GM18508 (cell line): ENCODE measurements around the gene RTTN.

Experiments
- ATAC-seq: cut with Tn5 transposase; IDR thresholded peaks from one replicate; pipeline ENCODE4 v1.9.1; 2021; ENCODE audit warnings: moderate number of reproducible peaks; ENCODE audit not compliant: insufficient read depth, unreplicated experiment

The RTTN gene

DNA sequence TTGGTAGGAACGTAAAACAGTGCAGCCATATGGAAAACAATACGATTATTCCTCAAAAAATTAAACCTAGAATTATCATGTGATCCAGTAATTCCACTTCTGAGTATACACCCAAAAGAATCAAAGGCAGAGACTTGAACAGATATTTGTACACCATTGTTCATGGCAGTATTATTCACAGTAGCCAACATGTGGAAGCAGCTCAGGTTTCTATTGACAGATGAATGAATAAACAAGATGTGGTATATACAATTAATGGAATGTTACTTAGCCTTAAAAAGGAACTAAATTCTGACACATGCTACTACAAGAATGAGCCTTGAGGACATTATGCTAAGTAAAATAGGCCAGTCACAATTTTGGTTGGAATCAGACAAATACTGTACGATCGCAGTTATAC lies 14.2 kb upstream of the RTTN start:
- ATAC-seq: no peak

DNA sequence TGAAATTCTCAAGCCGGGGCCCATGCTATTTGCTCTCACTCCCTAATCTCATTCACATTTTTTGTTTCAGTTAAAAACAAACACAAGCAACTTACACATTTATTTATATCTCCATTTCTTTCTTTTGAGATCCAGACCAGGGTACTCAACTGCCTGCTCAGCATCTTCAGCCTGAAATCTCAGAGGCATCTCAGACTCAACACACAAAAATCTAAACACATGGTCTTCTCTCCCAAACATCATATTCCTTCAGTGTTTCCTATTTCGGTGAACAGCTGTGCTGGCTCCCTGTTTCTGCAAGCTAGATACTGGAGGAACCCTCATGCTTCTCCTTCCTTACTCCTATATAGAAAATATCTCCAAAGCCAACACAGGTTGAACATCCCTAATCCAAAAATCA lies 11.3 kb upstream of the RTTN start:
- no peak for ATAC-seq

DNA sequence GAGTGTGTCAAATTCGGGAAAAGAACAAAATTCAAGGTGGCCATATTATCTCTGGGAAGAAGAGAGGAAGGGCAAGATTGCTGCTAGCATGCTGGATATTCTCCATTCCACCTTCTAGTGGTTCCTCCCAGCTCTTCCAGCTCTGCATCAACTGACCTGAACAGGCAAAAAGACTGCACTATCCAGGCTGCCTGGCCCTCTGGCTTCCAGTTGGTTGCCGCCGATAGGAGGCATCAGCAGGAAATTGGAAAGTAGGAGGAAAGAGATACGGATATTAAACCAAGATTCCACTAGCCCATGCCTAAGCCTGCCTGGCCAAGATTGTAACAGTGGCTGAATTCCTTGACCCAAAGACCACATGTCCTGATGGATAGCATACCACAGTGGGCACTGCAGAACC lies 1.7 kb upstream of the RTTN start:
- no peak for ATAC-seq

DNA sequence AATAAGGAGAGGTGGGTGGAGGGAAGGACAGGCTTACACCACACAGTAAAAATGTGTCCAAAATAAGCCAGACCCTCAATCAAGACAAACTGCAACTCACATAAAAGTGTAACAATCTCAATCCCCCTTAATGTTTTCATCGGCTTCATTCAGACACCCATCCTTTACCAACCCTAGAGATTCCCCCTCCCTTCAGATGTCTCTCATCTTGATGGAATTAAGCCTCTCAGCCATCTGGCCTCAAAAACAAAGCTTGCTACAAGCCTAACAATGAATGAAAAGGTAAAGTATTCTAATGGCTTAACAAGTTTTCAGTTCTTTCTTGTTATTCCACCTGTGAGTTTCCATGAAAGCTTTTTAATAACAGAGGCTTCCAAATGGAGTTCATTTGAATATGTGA lies 5.2 kb downstream of the RTTN start:
- no peak for ATAC-seq

DNA sequence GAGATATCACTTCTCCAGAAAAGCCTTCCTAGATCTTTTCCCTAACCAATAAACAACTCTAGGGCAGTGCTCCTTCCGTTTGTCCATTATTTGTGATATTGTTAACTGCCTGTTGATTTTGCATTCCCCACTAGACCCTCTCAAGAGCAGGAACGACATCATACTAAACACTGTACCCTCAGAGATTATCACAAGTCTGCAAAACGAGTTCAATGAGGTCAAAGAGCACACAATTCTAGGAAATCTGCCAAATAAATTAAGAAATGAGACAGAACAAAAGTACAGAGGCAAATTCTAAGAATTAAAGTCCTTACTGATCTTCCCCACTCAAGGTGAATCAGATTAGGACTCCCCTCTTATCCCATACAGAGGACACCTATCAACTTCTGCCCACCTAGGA lies 7.6 kb downstream of the RTTN start:
- no peak for ATAC-seq

DNA sequence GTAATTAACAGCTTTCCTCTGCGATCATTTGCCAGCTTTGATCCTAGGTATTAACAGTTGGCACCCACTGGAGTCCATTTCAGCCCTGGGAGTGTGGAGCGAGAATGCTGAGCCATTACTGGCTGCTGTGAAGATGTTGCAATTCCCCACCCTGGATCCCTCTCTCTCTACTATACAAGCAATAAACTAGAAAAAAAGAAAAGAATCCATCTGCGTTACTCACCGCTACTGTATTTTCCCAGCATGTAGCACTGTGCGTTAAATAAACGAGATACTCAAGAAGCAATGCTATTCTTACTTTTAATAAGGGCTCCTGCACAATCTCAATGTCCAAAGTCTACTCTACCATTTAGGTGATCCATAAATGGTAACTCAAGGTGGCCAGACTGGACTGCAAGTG lies 8.5 kb downstream of the RTTN start:
- no peak for ATAC-seq

DNA sequence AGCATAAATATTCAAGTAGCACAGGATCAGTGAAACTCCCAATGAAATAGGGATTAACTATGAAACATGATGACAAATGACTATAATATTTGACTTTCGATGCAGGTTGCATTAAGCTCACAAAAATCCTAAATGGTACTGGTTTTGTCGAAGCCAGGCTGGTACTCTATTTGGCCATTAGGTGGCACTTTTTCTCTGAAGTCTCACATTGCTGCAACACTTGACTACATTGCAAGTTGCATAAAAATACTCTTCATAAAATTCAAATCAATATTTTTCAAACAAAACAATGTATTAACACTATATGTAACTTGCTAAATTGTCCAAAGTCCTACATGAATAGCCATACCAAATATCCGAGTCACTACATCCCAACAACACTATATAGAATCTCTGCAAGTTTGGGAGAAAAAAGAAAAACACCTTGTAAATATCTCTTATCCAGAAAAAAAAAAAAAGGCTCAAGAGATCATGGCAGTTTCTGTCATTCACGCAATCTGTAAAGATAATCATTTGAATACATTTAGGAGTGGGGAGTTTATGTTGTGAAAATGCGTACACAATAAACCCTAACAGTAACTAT lies 9.5 kb downstream of the RTTN start:
- no peak for ATAC-seq

DNA sequence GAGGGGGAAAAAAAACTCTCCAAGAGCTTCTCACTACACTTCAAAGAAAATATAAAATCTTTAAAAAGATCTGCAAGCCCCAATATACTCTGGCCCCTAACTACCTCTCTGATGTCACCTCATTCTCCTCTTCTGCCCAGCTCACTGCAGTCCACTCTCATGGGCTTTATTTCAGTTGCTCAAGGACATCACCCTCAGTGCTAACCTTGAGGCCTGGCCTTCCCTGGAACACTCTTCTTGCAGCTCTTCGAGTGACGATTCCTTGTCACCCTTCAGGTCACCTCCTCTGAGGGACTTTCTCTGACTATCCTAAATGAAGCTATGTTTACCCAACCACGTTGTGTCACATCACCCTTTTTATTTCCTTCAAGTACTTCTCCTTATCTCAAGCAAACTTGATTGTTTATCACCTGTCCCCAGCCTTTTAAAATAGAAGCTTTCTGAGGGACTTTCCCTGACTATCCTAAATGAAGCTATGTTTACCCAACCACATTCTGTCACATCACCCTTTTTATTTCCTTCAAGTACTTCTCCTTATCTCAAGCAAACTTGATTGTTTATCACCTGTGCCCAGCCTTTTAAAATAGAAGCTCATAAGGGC lies 10.4 kb downstream of the RTTN start:
- peak; percentile 36 for ATAC-seq

DNA sequence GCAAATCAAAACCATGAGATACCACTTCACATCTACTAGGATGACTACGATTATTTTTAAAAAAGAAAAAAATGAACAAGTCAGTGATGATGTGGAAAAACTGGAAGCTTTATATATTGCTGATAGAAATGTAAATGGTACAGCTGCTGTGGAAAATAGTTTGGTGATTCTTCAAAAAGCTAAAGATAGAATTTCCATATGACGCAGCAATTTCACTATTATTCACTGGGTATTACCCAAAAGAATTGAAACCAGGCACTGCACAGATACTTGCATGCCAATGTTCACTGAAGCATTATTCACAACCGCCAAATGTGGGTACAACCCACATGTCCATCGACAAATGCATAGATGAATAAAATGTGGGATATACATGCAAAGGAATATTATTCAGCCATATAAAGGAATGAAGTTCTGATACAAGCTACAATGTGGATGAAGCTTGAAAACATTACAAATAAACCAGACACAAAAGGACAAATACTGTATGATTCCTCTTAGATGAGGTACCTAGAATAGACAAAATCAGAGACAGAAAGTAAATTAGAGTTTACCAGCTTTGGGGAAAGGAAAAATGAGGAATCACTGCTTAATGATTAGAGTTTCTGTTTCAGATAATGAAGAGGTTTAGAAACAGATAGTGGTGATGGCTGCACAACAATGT lies 11.1 kb downstream of the RTTN start:
- peak; percentile 85 for ATAC-seq

DNA sequence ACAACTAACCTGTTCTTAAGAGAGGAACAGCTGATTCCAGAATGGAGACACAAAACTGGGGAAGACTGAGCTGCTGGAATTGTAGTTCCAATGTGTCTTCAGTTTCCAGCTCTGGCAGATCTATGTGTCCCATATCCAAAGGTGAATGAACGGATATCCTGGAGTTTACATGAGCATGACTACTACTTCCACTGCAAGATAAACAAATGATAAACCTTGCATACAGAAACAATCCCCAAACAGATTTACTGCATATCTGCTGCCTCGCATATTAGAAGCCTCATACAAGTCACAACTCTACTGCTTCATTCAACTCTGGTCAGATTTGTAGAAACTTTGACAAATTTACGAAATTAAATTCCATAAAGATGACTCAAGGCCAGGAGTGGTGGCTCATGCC lies 15.0 kb downstream of the RTTN start:
- ATAC-seq: no peak

DNA sequence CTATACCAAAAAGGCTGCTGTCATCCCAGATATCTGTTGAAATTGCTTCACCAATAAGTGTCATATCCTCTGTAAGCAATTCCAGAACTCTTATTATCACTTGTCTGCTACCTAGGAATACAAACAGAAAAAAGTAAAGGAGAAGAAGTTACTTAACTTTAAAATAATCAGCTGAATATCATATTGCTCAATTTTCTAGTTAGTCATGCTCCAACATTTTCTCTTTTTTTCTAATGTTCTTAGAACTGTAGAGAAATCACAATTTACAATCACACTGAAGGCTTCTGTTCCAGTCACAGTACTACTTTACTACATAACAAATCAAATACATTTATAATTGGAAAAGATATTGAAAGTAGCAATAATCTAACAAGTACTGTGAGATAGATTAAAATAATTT lies 17.4 kb downstream of the RTTN start:
- ATAC-seq: no peak

DNA sequence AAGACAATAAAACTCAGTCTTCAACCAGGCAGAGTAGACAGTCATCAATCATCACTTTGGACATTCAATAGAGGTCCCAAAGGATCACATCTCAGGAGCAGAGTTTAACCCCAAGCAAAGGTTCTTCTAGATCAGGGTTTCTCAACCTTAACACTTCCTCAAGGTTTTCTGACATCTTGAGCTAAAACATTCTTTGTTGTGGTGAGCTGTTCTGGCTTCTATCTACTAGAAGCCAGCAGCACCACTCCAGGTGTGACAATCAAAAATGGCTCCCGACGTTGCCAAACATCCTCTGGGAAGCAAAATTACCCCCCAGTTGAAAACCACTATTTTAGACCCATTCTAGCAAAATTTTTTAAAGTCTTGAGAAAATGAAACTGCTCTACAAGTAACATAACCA lies 22.0 kb downstream of the RTTN start:
- ATAC-seq: no peak

DNA sequence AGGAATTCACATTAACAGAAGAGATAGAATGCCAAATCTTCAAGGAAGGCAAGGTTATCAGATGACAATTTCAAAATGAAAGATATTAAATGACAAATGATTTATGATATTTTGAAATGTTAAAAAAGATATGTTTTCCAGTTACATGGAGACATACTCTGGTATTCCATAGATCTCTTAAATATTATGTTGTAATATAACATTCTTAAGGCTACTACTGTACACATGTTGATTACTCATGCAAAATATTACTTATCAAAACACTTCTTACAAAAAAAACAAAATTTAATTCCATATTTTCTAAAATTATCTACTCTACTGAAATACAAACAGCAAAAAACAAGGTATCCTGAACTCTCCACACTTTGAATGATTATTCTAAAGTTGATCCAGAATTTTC lies 22.9 kb downstream of the RTTN start:
- no peak for ATAC-seq

DNA sequence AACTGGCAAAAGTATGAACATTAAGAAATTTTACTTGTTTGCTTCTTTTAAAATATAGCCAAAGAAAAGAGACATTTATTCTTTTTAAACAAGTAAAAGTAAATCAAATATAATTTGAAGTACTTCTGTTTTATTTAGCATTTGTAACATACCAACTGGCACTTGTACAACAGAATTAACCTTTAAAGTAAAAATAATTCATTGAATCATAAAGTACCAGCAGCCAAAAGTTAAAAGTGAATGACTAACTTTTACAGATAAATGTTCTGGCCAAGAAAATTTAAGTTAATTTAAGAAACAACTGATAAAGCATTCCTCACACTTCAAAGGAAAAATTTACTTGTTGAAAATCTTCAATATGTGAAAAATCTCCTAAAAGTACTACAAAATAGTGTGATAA lies 23.8 kb downstream of the RTTN start:
- ATAC-seq: no peak

DNA sequence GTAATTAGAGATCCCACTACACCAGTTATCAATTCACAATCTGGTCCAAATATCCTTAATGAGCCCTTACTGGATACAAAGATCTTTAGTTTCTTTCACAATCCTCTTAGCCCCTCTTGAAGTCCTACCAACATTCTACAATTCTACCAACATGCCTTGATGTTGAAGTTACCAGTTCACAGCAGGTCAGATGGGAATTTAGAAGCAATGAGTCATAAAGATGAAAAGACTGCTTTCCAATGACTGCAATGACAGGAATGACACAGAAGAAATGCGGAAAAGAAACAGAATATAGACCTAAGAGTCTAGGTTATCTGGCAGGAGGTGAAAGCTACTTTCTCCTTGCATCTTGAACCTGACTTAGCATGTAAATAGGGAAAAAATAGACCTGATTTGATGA lies 24.5 kb downstream of the RTTN start:
- ATAC-seq: no peak

DNA sequence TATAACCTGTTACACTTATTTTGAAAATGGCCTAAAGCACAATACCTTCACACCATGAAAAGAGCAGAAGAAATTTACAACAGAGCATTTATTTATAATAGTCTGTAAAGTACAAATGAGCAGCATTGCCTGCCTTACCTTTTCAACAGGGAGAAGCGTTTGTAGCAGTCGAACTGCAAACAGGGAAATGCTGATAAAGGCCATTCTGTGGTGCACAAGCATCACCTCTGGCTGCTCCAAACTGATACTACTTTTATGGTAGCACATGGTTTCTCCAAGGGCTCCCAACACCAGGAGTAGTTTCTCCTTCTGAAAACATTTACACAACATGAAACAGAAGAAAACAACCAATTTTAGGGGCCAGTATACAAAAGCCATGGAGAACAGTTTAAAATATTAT lies 28.9 kb downstream of the RTTN start:
- no peak for ATAC-seq

DNA sequence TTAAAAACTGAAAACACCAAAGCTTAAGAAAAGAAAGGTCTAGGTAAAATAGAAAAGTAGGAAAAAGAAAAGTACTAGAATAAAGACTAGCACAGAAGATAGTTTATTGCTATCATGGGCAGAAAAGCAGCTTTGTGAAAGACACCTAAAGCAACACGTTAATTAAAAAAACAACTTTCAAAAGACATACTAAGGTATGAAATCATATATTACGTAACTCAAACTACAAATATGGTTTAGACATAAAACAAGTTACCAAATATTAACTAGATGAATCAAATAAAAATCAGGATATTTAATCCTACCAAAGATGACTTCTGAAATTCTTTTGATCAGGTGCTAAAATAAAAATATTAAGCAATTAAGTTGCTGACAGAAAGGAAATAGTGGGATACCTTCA lies 30.3 kb downstream of the RTTN start:
- ATAC-seq: no peak

DNA sequence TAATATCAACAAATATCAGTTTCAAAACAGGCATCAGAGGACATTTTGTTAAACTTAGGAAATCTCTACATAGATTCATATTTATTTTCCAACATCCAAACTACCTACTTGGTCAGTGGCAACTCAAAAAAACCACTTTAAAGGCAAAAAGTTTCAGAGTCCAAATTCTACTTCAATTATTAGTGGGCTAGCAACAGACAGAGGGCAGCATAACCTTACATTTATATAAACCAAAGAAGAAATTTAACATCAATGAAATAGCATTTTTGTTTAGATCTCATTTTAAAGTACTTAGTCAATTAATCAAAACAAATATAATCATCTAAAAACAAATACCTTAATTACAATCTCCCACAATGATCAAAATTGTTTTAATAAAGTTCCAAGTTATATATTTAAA lies 33.3 kb downstream of the RTTN start:
- ATAC-seq: no peak

DNA sequence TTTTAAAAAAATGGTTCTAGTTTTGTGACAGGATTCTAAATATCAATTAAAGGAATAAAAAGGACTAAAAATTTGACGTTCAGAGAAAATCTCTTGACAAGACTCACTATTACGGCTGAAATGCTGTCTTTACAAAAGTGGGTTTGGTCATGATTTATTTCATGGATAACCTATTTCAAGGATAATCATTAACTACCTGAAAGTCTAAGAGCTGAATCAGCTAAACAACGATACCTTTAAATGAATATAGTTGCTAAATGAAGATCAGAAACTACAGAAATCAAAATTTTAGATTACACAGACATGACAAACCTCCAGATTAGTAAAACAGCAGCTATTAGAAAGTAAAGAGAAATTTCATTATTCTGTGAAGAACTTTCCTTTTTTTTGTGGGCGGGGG lies 35.7 kb downstream of the RTTN start:
- ATAC-seq: no peak

DNA sequence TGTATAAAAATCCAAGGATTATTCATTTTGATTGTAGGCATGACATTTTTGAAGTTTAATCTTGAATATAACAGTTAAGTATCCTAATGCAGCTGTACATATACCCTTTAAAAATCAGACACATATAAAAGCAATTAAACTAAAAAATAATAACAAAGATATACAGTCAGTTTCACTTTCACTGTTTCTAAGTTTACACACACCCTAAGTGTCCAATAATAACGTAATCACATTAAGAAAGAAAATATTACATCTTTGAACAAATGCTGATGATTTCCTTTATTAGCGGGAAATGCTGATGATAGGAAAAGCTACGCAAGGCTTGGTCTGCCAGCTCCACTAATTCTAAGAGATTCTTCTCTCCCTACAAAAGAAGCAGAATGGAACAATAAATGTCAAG lies 38.8 kb downstream of the RTTN start:
- ATAC-seq: no peak

DNA sequence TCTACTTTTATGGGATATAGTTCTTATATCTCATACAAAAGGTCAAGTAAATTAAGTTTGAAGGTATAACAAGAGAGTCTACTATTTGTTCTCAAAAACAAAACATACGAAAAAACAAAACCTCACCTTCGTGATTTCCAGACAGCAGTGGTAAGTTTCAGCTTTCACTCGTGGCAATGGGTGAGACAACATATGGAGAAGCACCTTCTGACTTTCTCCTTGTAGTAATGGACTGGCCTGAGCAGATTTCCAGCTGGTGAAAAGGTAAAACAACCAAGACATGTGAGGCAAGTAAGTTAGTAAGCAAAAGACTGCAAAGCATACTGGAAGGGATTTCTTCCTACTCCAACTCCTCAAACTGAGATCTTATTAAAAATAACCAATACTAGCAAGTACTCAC lies 39.6 kb downstream of the RTTN start:
- ATAC-seq: peak; percentile 49

DNA sequence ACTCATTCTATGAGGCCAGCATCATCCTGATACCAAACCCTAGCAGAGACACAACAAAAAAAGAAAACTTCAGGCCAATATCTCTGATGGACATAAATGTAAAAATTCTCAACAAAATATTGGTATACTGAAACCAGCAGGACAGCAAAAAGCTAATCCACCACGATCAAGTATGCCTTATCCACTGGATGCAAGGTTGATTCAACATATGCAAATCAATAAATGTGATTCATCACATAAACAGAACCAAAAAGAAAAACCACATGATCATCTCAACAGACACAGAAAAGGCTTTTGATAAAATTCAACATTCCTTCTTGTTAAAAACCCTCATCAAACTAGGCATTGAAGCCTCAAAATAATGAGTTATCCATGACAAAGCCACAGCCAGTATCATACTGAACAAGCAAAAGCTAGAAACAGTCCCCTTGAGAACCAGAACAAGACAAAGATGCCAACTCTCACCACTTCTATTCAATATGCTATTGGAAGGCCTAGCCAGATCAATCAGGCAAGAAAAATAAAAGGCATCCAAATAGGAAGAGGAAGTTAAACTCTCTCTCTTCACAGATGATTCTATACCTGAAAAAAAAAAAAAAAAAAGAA lies 45.3 kb downstream of the RTTN start:
- no peak for ATAC-seq
